ENCODE data around the gene ANKRD17.
"Not testable (repeated sequence)": the region's sequence is repeated elsewhere in the genome, so short reads cannot be mapped to it uniquely, and the experiment has no call there.

The ANKRD17 gene

DNA sequence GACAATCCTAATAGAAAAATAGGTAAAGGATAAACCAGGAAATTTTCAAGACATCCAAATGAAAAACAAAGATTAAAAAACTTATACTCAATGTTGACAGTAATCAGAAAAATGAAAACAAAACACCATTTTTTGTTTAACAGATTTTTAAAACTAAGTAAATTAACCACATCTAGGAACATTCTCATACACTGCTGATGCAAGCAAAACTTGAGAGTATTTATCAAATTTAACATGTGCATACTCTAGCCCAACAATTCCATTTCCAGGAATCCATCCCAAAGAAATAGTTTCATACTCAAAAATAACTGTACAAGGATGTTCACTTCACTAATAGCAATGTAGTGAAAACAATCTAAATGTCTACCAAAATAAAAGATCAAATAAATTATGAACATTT is 11.5 kb downstream of the ANKRD17 start:
- no peak for DNase-seq

DNA sequence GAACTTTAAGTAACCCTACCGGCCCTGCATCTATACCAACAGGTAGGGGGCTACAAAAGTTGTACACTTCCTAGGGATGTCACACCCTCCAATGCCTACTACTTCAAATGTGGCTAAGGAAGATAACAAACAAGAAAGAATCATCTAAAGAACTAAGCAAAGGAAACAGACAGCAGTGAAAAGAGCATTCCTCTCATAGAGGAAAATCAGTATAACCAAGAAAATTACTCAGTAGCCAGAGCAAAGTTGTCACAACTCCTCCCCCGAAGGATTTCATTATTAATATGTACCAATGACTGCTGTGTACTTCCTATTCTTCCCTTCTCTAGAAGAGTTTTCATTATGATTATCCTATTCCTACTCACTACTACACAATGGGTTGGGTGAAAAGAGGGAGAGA is 12.6 kb downstream of the ANKRD17 start:
- DNase-seq = no peak

DNA sequence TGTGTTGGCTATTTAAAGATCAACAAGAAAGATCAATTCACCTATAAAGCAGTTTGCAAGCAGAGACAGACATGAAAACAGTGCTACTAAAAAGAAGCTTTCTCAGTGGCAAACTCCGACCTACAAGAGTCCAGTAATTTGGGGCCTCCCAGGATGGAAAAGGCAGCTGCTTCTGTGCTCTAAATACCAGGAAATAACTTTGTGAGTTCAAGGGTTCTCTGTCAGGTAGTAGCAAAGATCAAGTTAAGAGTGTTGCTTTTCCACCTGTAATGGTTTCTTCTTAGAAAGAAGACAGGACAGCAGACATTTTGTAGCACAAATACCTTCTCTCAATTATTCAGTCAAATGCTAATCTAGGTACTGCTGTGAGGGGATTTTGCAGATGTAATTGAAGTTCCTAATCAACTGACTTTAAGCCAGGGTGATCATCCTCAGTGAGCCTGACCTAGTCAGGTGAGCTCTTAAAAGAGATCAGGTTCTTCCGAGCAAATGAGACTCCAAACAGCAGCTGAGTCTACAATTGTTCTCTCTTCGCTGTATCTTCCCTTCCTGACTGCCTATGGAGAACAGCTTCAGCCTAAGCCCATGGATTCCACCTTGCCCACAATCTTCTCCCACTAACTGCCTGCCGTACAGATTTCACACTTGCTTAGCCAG is 13.5 kb downstream of the ANKRD17 start:
- no peak for DNase-seq

DNA sequence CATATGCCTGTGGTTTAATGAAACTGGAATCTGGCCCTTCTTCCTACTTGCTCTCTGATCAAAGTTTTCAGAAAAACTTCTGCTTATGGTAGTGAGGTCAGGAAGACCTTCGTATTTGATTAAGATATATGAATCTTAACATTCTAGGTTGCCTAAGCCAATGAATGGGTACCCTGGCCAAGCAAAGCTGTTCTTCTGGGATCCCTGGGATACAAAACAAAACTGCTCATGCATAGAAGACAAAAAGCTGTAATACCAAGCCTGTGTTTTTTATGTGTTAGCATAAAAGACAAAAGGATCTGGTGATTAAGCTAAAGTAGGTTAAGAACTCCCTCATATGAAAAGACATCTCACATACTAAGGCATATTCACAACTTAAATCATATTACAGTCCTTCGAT is 21.6 kb downstream of the ANKRD17 start:
- DNase-seq = no peak

DNA sequence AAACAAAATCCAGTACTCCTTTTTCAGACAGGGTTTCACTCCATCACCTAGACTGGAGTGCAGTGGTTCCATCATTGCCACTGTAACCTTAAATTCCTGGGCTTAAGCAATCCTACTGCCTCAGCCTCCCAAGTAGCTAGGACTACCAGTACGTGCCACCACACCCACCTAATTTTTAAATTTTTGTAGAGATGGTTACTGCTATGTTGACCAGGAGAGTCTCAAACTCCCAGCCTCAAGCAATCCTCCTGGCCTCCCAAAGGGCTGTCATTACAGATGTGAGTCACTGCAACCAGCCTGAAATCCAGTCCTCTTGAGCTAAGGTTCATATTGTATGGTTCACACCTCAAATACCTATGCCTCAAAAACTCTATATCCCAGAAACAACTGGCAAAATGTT is 22.4 kb downstream of the ANKRD17 start:
- DNase-seq = no peak

DNA sequence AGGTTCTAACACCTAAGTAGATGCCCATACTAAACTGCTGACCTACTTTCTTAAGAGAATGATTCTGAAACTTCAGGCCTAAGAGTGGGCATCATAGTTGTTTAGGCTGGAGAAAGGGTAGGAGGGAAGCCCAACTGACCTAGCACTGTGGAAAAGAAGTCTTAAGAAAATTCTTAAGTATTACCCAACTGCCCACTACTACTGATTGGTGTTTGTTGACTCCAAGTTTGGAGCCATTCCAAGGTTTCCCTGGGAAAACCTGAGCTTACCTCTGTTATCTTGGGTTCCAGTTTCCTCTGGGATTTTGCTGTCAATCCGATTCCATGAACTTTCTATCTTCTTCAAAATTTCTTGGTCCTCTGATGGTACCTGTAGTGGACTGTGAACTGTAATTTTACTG is 23.9 kb downstream of the ANKRD17 start:
- no peak for DNase-seq

DNA sequence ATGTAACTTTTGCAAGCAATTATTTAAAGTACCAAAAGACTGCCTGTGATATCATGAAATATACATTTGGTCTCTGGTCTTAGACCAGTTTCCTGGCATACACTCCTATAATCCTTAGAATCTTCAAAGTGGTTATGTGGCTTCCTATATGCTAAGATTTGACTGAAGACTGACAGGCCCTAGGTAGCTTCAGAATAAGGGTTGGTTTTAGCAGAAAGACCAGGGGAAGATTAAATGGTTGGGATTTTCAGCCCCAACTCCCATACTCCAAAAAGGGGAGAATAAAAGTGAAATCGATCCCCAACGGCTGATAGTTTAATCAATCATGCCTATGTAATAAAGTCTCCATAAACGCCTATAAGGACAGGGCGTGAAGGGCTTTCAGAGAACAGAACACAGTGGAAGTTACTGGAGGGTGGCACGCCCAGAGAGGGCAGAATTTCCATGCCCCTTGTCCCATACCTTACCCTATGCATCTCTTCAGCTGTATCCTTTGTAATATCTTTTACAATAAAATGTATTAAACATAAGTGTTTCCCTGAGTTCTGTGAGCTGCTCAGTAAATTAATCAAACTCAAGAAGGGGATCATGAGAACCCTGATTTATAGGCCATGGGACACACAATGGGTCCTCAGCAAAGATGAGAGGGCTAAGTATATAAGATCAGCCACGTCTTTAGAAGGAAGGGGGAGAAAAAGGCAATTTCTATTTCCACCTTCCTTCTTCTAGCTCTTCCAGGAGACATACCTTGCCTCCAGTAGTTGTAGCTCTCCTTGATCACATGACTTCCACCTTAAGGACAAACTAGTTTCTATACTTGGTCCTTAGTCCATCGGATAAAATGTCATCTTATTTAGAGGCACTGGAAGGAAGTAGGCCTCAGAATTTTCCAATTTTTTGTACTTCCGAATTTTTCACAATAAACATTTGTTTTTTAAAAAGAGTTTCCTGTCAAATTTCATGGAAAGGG is 26.8 kb downstream of the ANKRD17 start:
- DNase-seq = no peak

DNA sequence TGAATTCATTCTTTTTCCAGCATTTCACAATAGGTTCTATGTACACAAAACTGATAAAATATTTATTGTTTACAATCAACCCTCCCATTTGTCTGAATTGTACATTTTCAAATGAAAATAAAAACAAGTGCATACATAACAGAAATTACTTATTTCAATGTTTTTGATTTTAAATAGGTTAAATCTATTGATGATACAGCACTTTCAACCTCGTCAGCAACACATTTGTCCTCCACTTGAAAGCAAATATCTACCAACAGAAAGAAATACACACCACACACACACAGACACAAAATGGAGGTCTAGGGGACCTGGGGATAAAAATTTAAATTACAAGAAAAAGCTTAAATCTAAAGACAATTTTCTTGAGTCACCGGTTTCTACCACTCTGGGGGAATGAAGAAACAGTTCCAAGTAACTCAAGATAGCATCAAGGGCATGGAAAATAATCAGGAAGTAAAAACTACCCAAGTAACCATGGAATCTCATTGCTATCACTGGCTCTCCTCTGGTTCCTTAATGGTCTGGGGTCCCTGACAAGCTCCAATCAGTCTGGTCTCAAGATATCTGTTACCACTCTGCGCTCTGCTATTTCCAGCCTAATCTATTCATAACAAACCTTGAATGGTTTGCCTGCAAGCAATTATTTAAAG is 27.6 kb downstream of the ANKRD17 start:
- no peak for DNase-seq

DNA sequence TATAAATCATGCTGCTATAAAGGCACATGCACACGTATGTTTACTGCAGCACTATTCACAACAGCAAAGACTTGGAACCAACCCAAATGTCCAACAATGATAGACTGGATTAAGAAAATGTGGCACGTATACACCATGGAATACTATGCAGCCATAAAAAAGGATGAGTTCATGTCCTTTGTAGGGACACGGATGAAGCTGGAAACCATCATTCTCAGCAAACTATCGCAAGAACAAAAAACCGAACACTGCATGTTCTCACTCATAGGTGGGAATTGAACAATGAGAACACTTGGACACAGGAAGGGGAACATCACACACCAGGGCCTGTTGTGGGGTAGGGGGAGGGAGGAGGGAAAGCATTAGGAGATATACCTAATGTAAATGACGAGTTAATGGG is 29.8 kb downstream of the ANKRD17 start:
- not testable (repeated sequence) for DNase-seq

DNA sequence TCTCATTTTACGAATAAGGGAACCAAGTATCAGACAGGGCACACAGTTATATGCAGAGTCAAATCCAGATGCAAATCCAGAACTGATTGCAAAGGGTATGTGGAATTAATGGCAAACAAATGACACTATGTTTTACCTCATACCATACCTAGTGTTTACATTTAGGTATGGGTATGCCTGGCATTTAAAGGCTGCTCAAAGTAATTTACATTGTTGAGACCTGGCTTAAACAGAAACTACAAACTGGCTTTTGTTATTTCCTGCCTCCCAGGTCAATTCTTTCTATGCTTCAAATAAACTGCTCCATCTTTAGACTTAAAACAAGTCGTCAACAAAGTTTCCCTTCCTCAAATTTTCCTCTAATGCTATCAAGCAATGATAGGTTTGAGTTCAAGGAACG is 33.7 kb downstream of the ANKRD17 start:
- DNase-seq = no peak

DNA sequence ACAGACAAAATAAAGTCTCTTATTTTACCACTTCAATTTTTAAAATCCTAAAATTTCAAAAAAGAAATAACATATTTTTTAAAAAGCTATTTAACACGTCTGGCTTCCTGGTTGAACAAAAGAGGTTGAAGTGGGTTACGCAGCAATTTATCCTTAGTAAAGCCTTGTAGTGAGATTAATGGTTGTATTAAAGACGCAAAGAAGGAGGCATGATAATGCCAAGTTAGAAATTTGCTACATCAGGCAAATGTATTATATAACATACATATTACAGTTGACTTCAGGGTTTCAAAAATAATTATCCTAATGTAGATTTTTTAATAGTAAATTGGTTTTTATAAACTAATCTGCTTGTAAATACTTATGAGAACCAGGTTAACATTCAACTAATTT is 35.3 kb downstream of the ANKRD17 start:
- DNase-seq = no peak

DNA sequence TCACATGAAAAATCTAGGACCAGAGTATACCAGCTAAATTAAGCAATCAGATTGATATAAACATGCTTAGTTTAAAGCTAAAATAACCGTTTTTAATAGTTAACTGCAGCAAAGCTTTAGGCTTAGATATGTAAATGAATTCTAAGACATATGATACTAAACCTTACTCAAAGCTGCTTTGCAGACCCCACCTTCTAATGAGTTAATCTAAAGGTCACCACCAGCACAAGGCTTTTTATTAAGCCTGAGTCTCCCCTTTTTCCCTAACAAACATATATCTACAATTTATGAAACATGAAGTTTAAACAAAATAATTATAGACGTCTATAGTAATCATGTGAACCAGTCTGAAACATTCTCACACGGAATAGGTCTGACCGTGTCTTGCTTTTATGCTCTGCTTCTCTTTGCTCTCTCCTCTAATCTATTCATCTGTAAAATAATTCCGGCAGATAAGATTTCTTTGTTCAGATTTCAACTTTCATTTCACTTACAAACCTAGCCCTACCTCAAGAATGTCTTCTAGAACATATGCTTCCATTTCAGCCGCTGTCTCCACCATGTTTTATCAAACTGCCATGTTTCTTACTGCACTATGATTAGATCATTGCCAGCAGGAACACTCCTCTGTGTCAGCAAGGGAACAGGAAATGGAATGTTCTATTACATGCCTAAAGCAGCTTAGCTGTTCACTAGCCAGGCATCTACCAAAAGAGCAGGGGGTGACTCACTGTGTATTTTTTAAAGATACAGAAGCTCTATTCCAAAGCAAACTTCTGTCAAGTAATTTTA is 35.9 kb downstream of the ANKRD17 start:
- peak; percentile 71 to 88 for DNase-seq

DNA sequence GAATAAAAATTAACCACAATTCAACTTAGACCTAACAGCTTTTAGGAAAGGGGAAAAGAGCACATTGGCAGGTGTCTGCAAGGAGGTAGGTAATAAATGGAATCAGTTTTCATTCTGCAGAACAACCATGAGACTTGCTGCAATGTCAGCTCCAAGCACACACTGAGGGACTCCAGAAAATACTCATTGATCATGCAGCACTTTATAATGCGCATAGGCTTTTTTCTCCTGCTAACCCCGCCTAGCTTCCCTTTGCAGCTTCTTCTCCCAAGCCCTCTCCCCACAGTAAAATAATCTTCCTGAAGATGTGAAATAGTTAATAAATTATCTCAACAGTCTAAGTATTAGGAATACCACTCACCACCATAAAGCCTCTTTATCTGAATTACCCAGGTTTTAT is 36.9 kb downstream of the ANKRD17 start:
- DNase-seq = no peak

DNA sequence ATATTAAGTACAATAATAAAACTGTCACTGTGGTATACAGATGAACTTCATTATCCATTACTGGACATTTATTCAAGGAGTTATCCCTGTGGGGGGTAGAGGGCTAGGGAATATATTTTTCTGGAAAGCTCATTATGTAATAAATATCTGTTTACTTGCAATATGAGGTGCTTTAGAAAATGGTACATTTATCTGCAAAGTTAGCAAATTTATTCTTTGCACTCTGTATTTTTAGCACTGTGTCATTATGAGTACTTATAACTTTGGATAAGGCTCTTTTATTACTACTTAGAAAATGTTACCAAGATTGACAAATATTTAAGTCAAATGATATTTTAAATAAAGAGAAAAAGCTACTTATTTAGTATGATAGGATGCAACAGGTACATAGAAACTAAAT is 37.8 kb downstream of the ANKRD17 start:
- no peak for DNase-seq

DNA sequence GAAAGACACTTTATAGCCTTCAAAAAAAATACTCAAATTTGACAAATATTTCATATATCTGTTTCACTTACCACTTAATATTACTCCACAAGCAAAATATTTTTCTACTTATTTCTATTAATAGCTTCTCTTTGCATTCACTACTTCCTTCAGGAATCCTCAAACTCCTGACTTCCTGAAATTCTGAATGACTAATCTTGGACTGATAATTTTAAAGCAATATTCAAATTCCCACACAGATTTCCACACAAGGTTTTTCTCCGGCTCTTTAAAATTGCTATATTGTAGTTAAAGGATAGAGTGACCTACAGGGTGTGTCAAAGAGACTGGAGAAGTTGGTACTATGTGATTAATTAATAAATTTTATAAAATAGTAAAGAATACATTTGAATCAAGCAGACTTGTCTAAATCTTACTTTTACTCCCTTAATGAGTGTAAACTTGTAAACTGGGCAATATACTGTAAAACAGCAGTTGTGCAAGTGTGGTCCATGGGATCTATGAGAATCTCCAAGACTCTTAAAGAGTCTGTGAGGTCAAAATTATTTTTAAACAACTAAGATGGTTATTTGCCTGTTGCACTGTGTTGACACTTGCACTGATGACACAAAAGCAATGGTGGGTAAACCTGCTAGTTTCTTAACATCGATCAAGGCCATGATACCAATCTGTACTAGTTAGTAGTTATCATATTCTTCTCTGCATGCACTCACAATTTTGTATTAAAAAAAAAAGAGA is 44.5 kb downstream of the ANKRD17 start:
- DNase-seq = no peak

DNA sequence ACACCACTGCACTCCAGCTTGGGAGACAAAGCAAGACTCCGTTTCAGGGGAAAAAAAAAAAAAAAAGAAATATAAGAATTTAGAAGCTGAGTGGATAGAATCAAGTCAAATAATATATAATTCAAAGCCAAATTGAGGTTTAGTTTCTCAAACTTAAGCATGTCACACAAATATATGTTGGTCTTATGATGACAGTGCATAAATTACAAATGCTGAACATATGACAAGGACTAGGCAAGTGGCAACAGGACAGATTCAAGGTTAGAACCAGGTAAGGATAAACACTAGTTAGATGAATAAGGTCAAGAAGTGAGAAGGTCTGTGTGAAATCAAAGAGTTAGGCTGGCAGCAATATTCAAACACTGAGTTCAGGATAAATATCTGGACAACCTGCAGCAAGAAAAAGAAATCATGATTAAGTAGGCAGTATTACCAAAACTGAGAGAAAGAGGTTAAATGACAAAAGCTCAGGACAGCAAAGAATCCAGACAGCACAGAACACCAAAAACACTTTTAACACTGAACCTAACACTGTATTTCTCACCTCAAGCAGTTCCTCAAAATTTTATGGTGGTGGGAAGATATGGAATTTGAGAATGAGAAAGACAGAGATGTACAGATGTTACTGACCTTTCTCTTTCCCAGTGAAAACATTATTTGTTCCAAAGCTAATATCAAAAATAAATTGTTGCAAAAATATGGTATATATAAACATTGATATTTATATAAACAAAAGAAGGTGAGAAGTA is 45.4 kb downstream of the ANKRD17 start:
- DNase-seq = no peak

DNA sequence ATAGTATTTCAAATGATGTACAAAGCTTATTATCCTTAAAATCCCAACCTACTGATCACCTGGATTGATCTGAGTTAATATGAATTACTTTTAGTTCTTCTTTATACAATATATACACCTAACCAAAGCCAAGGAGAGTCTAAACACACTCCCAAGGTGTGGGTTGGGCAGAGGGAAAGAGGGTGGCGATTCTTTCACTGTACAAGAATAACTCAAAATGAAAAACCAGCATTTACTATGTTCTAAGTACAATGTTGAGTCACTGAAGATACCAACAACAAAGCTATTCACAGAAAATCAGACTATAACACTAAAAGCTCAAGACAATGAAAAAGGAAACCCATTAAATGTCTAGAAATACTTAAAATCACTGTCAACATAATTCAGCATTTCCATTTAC is 46.6 kb downstream of the ANKRD17 start:
- no peak for DNase-seq

DNA sequence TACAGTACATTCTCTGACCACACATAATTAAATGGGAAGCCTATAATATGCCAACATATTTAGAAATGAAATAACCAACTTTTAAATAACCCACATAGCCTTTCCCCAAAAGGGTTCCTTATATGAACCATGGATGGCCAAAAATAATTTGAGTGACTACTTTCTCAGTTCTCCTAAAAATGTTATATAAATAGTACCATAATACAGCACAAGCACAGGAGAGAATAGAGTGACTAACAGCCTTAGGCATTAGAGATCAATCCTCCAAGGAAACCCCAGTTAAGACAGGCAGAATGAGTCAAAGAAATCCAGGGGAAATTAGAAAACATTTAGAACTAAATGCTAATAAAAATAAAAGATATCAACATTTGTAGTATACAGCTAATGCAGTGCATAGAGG is 50.2 kb downstream of the ANKRD17 start:
- no peak for DNase-seq

DNA sequence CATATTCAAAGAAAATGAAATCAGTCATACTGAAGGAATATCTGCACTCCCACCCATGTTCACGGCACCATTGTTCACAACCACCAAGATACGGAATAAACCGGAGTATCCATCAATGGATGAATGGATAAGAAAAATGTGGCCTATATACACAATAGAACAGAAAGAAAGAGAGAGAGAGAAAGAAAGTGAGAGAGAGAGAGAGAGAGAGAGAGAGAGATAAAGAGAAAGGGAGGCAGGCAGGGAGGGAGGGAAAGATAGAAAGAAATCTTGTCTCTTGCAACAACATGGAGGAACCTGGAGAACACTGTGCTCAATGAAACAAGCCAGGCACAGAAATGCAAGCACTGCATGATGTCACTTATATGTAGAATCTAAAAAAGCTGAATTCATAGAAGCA is 52.4 kb downstream of the ANKRD17 start:
- no peak for DNase-seq

DNA sequence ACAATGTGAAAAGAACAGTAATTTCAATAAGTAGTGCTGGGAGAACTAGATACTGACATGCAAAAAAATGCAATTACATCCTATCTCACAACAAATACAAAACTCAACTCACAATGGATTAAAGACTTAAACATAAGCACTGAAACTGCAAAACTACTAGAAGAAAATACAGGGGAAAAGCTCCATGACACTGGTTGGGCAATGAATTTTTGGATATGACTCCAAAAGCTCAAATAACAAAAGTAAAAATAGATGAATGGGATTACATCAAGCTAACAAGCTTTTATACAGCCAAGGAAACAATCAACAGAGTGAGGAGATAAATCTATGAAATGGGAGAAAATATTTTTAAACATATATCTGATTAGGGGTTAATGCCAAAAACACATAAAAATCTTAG is 53.1 kb downstream of the ANKRD17 start:
- no peak for DNase-seq

DNA sequence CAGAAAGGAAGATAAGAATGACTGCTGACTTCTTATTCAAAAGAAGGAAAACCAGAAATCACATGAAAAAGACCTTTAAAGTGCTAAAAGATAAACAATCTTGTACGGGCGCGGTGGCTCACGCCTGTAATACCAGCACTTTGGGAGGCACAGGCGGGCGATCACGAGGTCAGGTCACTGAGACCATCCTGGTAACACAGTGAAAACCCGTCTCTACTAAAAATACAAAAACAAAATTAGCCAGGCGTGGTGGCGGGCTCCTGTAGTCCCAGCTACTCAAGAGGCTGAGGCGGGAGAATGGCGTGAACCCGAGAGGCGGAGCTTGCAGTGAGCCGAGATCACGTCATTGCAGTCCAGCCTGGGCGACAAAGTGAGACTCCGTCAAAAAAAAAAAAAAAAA is 54.6 kb downstream of the ANKRD17 start:
- not testable (repeated sequence) for DNase-seq

DNA sequence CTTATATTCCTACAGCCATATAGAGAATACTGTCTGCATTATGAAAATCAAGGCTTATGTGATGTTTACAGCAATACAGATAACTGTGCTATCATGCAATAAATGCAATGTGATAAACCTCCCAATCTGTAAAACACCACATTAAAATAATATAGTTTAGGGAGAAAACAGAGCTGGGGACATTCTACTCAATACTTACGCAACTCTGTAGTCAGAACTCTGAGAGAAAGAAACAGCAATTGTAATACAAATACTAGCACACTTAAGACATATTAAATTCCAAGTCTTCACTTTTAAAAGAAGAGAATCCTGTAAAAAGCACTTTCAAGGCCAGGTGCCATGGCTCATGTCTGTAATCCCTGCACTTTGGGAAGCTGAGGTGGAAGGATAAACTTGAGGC is 61.4 kb downstream of the ANKRD17 start:
- no peak for DNase-seq

Measured in SW 1271 (cell line).